IPS-15b (cell line): Measurements from ENCODE around the gene CCKAR.

Experiments used
- H3K27me3 ChIP-seq: one replicate; pipeline ENCODE4 v1.6.1; 2013; ENCODE audit warnings: low read length; ENCODE audit not compliant: control insufficient read depth, insufficient read depth
- H3K36me3 ChIP-seq: one replicate; pipeline ENCODE4 v1.6.1; 2013; ENCODE audit warnings: low read length; ENCODE audit not compliant: control insufficient read depth, insufficient read depth
- H3K4me1 ChIP-seq: one replicate; pipeline ENCODE4 v1.6.1; 2013; ENCODE audit warnings: mild to moderate bottlenecking, low read length; ENCODE audit not compliant: control insufficient read depth, insufficient read depth
- H3K4me3 ChIP-seq: one replicate; pipeline ENCODE4 v1.5.1; 2013; ENCODE audit warnings: low read depth, low read length
- H3K9ac ChIP-seq: one replicate; pipeline ENCODE4 v1.6.1; 2013; ENCODE audit warnings: low read depth, mild to moderate bottlenecking, low read length
- H3K9me3 ChIP-seq: one replicate; pipeline ENCODE4 v1.6.1; 2013; ENCODE audit warnings: mild to moderate bottlenecking, low read length; ENCODE audit not compliant: control insufficient read depth, insufficient read depth

Gene CCKAR

DNA sequence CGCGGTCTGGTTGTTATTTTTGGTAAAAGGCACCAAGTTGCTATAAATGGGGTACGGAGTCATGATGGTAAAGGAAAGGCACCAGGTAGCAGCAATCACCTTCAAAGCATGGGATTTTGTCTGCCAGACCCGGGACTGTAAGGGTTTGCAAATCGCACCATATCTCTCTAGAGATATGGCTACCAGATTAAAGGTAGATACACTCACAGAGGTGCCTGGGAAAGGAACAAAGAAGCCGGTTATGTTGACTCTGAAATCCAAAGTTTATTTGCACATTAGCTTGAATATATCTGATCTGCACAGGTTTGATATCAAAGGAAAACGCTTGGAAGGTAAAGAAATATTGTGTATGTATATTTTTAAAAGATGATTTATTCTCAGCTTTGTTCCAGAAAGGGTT, 4.6 kb downstream of the CCKAR start:
- Histone ChIP-seq H3K9ac (no peak overlapping the region), H3K9me3 (no peaks in the 10 kb centered on the region), H3K4me3 (no peak overlapping the region), H3K27me3 (no peaks in the 10 kb centered on the region), H3K4me1 (no peaks in the 10 kb centered on the region), H3K36me3 (no peaks in the 10 kb centered on the region)

DNA sequence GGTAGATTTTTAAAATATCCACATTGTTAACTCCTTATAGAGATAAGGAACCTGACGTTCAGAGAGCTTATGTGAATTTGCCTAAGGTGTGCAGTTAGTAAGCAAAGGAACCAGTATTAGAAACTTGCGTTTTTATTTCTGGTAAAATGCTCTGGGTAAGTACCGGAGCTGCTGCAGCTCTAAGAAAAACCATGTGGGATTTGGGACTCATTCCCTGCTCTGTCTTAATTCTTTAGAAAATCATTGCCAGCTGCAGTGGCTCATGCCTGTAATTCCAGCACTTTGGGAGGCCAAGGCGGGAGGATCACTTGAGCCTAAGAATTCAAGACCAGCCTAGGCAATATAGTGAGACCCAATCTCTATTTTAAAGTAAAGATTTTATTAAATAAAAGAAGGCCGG, 5.8 kb downstream of the CCKAR start:
- Histone ChIP-seq H3K9ac (no peak overlapping the region), H3K36me3 (no peaks in the 10 kb centered on the region), H3K4me1 (peaks cover 2% of the 10 kb centered on the region), H3K4me3 (no peak overlapping the region), H3K9me3 (no peaks in the 10 kb centered on the region), H3K27me3 (no peaks in the 10 kb centered on the region)

DNA sequence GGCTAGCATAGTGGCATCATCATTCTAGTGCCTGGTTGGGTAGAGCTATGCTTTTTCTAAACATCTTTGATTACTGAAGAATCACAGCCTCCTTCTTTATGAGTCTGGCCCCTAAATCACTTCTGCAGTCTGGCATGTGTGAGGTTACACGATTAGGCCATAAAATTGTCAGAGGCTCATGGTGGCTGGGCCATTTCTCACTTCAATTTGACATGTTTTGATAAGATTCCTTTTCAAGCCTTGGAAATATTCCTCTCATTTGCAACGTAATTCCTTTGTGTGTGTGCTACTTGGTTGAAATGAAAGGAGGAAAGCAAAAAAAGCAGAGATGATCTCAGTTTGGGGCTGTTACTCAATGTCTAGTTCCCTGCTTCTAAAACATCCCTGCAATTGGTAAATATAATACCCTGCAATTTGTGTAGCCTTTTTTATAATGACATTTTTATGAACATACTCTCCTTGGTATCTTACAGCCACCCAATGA, 6.2 kb downstream of the CCKAR start:
- Histone ChIP-seq H3K4me1 (peaks cover 2% of the 10 kb centered on the region), H3K9me3 (no peaks in the 10 kb centered on the region), H3K9ac (no peak overlapping the region), H3K4me3 (no peak overlapping the region), H3K27me3 (no peaks in the 10 kb centered on the region), H3K36me3 (no peaks in the 10 kb centered on the region)

GRCh38 chr4:26482508-26483462, 7.5 kb downstream of the CCKAR start:
- H3K4me3 ChIP-seq, result no peak overlapping the region
- H3K36me3 ChIP-seq, result no peaks in the 10 kb centered on the region
- H3K4me1 ChIP-seq, result peaks cover 2% of the 10 kb centered on the region
- no peak overlapping the region for H3K9ac ChIP-seq
- no peaks in the 10 kb centered on the region for H3K27me3 ChIP-seq
- H3K9me3 ChIP-seq, result no peaks in the 10 kb centered on the region

DNA sequence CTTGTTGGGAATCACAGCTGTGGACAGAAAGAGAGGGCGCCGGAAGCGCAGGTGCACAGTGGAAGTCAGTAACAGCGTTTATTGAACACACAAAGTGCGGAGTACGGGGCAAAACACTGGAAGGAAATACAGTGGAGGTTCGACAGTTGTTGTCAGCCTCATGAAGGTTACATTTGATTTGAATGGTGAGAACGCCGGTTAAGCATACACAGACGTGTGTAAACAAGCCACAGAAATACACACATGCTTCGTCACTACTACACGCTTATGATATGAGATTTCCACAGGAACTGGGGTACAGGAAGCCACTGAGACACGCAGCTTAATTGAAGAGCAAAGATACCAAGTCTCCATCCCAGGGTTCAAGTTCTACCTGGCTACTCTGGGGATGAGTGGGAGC, 12.0 kb downstream of the CCKAR start:
- no peak overlapping the region for H3K4me3 ChIP-seq
- H3K4me1 ChIP-seq, result peaks cover 2% of the 10 kb centered on the region
- no peaks in the 10 kb centered on the region for H3K9me3 ChIP-seq
- no peak overlapping the region for H3K9ac ChIP-seq
- H3K27me3 ChIP-seq, result no peaks in the 10 kb centered on the region
- H3K36me3 ChIP-seq, result no peaks in the 10 kb centered on the region

GRCh38 chr4:26476545-26476944, 13.7 kb downstream of the CCKAR start:
- H3K4me1 ChIP-seq, result peaks cover 2% of the 10 kb centered on the region
- H3K4me3 ChIP-seq, result no peak overlapping the region
- no peaks in the 10 kb centered on the region for H3K9me3 ChIP-seq
- H3K27me3 ChIP-seq, result no peaks in the 10 kb centered on the region
- H3K9ac ChIP-seq, result no peak overlapping the region
- no peaks in the 10 kb centered on the region for H3K36me3 ChIP-seq

DNA sequence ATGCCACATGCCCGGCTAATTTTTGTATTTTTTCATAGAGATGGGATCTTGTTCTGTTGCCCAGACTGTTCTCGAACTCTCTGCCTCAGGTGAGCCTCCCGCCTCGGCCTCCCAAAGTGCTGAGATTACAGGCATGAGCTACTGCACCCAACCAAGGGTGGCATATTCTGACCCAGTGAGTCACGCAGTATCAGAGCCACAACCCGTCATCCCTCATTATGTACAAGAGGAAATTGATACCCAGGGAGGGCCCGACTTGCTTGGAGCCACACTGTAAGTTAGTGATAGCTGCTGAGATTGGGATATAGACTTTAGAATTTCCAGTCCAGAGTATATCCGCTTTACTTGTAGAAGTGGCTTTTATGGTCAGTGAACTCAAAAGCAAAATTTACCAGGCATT, 14.6 kb downstream of the CCKAR start:
- H3K9me3 ChIP-seq, result no peaks in the 10 kb centered on the region
- H3K4me1 ChIP-seq, result peaks cover 2% of the 10 kb centered on the region

DNA sequence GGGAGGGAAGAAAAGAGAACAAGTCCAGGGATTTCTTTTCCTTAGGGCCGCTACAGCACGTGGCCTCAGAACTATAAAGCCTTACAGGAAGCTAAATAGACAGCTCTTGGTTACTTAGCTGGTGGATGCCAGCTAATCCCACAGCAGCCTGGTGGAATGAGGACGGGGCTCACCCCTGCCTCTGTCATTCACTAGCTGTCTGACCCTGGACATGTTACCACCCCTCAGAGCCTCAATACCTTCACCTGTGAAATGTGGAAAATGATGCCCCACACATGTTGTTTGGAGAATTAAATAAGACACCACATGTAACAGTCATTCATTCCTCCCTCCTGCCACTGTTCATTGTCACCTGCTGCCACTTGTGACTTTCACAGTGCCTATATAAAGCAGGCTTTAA, 15.7 kb downstream of the CCKAR start:
- no peaks in the 10 kb centered on the region for H3K36me3 ChIP-seq
- no peaks in the 10 kb centered on the region for H3K27me3 ChIP-seq
- H3K4me3 ChIP-seq, result no peak overlapping the region
- H3K4me1 ChIP-seq, result no peaks in the 10 kb centered on the region
- H3K9ac ChIP-seq, result no peak overlapping the region
- H3K9me3 ChIP-seq, result no peaks in the 10 kb centered on the region

More for the DNA sequence above, 14.6 kb downstream of the CCKAR start:
- Histone ChIP-seq H3K27me3 (no peaks in the 10 kb centered on the region), H3K9ac (no peak overlapping the region), H3K4me3 (no peak overlapping the region), H3K36me3 (no peaks in the 10 kb centered on the region)

GRCh38 chr4:26473893-26474292, 16.4 kb downstream of the CCKAR start:
- Histone ChIP-seq H3K9ac (no peak overlapping the region), H3K4me3 (no peak overlapping the region)

GRCh38 chr4:26471890-26472289, 18.4 kb downstream of the CCKAR start:
- Histone ChIP-seq H3K36me3 (no peaks in the 10 kb centered on the region), H3K9ac (no peak overlapping the region), H3K9me3 (no peaks in the 10 kb centered on the region), H3K4me3 (no peak overlapping the region), H3K27me3 (no peaks in the 10 kb centered on the region), H3K4me1 (peaks cover 7% of the 10 kb centered on the region)

More at GRCh38 chr4:26473893-26474292, 16.4 kb downstream of the CCKAR start:
- Histone ChIP-seq H3K4me1 (no peaks in the 10 kb centered on the region), H3K9me3 (no peaks in the 10 kb centered on the region), H3K27me3 (no peaks in the 10 kb centered on the region), H3K36me3 (no peaks in the 10 kb centered on the region)

GRCh38 chr4:26468977-26469376, 21.3 kb downstream of the CCKAR start:
- peaks cover 7% of the 10 kb centered on the region for H3K4me1 ChIP-seq
- no peaks in the 10 kb centered on the region for H3K9me3 ChIP-seq
- H3K27me3 ChIP-seq, result no peaks in the 10 kb centered on the region
- no peak overlapping the region for H3K4me3 ChIP-seq
- H3K9ac ChIP-seq, result no peak overlapping the region
- no peaks in the 10 kb centered on the region for H3K36me3 ChIP-seq

DNA sequence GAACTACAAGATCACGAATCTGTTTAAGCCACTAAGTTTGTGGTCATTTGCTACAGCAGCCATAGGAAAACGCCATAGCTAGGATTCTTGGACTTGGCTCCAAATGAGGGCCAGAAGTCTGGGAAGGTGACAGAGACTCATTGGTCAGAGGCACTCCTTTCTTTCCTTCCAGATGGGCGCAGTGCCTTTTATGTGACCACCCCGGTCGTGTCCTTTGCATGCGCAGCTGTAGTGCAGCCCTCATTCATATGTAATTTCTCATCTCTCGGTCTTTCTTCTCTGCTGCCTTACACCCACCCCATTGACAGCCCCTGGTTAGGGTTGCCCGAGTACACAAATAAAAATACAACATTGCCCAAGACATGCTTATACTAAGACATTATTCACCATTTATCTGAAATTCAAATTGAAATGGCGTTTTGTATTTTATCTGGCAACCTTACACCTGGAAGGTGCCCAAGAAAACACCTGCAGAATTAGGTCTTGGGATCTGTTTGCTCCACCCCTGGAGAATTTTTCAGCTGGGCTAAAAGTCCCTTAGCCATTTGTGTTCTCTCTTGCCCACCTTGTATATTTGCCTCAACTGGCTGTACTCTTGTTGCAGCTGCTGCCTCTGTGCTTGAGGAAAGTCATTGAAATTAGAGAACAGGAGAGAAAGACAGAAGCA, 21.9 kb downstream of the CCKAR start:
- H3K36me3 ChIP-seq, result no peaks in the 10 kb centered on the region
- peaks cover 7% of the 10 kb centered on the region for H3K4me1 ChIP-seq
- H3K9ac ChIP-seq, result no peak overlapping the region
- H3K9me3 ChIP-seq, result no peaks in the 10 kb centered on the region
- H3K4me3 ChIP-seq, result no peak overlapping the region
- no peaks in the 10 kb centered on the region for H3K27me3 ChIP-seq
